ENCODE measurements around the gene CEBPA.

Gene CEBPA

DNA sequence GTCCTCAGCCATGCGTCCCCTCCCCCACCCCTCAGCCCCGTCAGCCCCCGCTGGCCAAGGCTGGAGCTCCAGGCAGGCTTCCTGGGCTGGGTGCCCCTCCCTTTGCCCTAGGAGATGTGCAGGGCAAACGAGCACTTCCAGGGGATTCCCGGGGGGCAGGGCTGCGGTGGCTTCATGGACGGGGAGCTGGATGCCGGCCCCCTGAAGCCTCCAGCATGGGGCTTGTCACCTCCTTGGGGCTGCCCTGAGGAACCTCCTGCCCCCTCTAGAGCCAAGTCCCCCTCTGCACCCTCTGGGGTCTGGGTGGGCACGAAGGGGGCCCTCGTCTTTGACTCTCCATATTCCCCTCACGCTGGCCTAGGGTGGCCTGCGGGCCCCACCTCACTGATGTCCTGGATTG lies 51.3 kb downstream of the CEBPA start:
- DNase-seq (ENCODE audit: low read depth in 2 of 2), result no peak

DNA sequence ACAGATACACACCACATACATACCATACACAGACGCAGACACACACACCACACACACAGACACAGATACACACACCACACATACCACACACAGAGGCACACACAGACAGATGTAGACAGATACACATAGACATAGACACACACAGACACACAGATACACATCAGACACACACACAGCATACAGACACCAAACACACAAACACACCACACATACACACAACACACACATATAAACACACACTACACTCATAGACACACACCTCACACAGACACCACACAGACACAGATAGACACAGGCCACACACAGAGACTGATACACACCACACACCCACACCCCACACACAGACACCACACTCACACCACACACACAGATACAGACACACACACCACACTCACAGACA lies 51.8 kb downstream of the CEBPA start:
- DNase-seq (ENCODE audit: low read depth in 2 of 2), result no peak
